ENCODE results near the gene FXYD5. TPM values are rescaled to one million over a fixed set of nuclear protein-coding genes. Genes with fewer than 3 reads are reported as not detected.

Gene FXYD5
- total and polyA plus RNA-seq, 9 of the 15 experiments (the other 6 are each of a cell fraction or from before 2014, with no cell fraction given): 104 to 537 (median 174) TPM

GRCh38 chr19:35124098-35125060 lies 30.2 kb upstream of the FXYD5 start (continued):
- TF ChIP-seq ZNF609 (CRISPR knock-in tag; IDR thresholded peaks at IDR 0.05; ENCODE audit: borderline replicate concordance) (no peak), TSHZ1 (CRISPR knock-in tag; IDR thresholded peaks at IDR 0.05) (no peak), E4F1 (CRISPR knock-in tag; IDR thresholded peaks at IDR 0.05; ENCODE audit: borderline replicate concordance) (no peak), CC2D1A (IDR thresholded peaks at IDR 0.05) (no peak), UBTF (IDR thresholded peaks at IDR 0.05; ENCODE audit: borderline replicate concordance in 1 of 2, low read depth in 2 of 2, low read length in 2 of 2) (no peak), HDAC1 (IDR thresholded peaks at IDR 0.05) (0 out of 4 replicates have a peak, but pooled peaks of 1 of the 2 experiments have one; percentile 33), PHTF2 (CRISPR knock-in tag; IDR thresholded peaks at IDR 0.05) (no peak), HCFC1 (IDR thresholded peaks at IDR 0.05; ENCODE audit: low read depth, low read length) (no peak), ATF3 (IDR thresholded peaks at IDR 0.05) (no peak), ATF3 (CRISPR knock-in tag; conservative IDR thresholded peaks at IDR 0.05) (peak; percentile 55; the same call in 1 of the 2 replicates), ZFX (CRISPR knock-in tag; IDR thresholded peaks at IDR 0.05) (peak; percentile 91)
